ENCODE results near the gene GCLC. TPM values are rescaled to one million over a fixed set of nuclear protein-coding genes. Genes with fewer than 3 reads are reported as not detected.

GCLC gene
- total and polyA plus RNA-seq, 9 of the 15 experiments (the other 6 are each of a cell fraction or from before 2014, with no cell fraction given) = 3.9 to 20.0 (median 9.4) TPM

GRCh38 chr6:53547811-53548496, 3.1 kb upstream of the GCLC start (continued):
- TF ChIP-seq ZNF707 (CRISPR knock-in tag; conservative IDR thresholded peaks at IDR 0.05) = no peak
- no peak for TF ChIP-seq POLR2B (IDR thresholded peaks at IDR 0.05; ENCODE audit: low read depth, partially characterized antibody)
- TF ChIP-seq ZNF639 (CRISPR knock-in tag; conservative IDR thresholded peaks at IDR 0.05 in 1 of 2, IDR thresholded peaks at IDR 0.05 in 1 of 2) = peak in 1 of 2 experiments; percentile 77; a peak in 2 of 4 replicates
- TF ChIP-seq MEF2D (tag; conservative IDR thresholded peaks at IDR 0.05; ENCODE audit: low read depth) = no peak
- TF ChIP-seq PRMT5 (CRISPR knock-in tag; IDR thresholded peaks at IDR 0.05) = no peak
- no peak for TF ChIP-seq ARID3B (CRISPR knock-in tag; IDR thresholded peaks at IDR 0.05; ENCODE audit: borderline replicate concordance)
- TF ChIP-seq TFAP4 (CRISPR knock-in tag; IDR thresholded peaks at IDR 0.05; ENCODE audit: borderline replicate concordance) = peak; percentile 91
- peak; percentile 96 for TF ChIP-seq NRF1 (conservative IDR thresholded peaks at IDR 0.05 in 1 of 2, IDR thresholded peaks at IDR 0.05 in 1 of 2)
- TF ChIP-seq SMARCB1 (IDR thresholded peaks at IDR 0.05; ENCODE audit: insufficient read length, low read depth) = no peak
- TF ChIP-seq FIP1L1 (IDR thresholded peaks at IDR 0.05; ENCODE audit: low read depth, low read length, poor library complexity, severe bottlenecking) = peak; percentile 88
- no peak for TF ChIP-seq ZNF695 (CRISPR knock-in tag; IDR thresholded peaks at IDR 0.05)
- no peak for TF ChIP-seq HSF4 (CRISPR knock-in tag; IDR thresholded peaks at IDR 0.05; ENCODE audit: borderline replicate concordance)
- no peak for TF ChIP-seq ZNF512 (tag; IDR thresholded peaks at IDR 0.05)
- no peak for TF ChIP-seq ZNF140 (CRISPR knock-in tag; IDR thresholded peaks at IDR 0.05)
- TF ChIP-seq ATF2 (CRISPR knock-in tag; IDR thresholded peaks at IDR 0.05) = no peak

All from K562 (cell line).